GM18517 (cell line): Measurements from ENCODE around the gene ZNF684.
"Not testable (repeated sequence)": the region's sequence is repeated elsewhere in the genome, so short reads cannot be mapped to it uniquely, and the experiment has no call there.

Experiments used
- ATAC-seq: cut with Tn5 transposase; IDR thresholded peaks from one replicate; pipeline ENCODE4 v1.9.1; 2021; ENCODE audit warnings: mild to moderate bottlenecking, moderate library complexity; ENCODE audit not compliant: unreplicated experiment

ZNF684 gene

DNA sequence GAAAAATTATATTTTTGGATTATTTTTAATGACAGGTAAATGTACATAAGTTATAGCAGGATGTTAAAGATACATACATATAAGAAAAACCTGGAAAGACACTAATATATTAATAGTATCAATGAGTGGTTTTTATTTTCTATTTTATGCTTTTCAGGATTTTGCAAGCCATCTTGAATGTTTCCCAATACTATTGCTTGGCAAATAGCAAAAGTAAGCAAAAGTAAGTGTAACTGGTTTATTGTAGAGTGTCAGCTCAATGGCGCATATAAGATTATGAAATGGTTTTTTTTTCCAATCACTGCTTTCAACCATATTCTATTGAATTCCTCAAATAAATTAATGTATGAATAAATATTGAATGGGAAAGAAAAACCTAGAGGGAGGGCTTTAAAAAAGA, 36.4 kb downstream of the ZNF684 start:
- no peak for ATAC-seq

DNA sequence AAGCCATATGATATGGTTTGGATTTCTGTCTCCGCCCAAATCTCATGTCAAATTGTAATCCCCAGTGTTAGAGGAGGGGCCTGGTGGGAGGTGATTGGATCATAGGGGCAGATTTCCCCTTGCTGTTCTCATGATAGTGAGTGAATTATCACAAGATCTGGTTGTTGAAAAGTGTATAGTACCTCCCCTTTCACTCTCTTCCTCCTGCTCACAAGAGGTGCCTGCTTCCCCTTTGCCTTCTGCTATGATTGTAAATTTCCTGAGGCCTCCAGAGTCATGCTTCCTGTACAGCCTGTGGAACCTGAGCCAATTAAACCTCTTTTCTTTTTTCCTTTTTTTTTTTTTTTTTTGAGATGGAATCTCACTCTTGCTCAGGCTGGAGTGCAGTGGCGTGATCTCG, 43.4 kb downstream of the ZNF684 start:
- not testable (repeated sequence) for ATAC-seq

- ATAC-seq, result no peak
Measured at GRCh38 chr1:40575336-40575735, 43.9 kb downstream of the ZNF684 start.

GRCh38 chr1:40582116-40582515, 50.7 kb downstream of the ZNF684 start:
- ATAC-seq, result no peak

GRCh38 chr1:40583980-40584379, 52.5 kb downstream of the ZNF684 start:
- ATAC-seq, result no peak

DNA sequence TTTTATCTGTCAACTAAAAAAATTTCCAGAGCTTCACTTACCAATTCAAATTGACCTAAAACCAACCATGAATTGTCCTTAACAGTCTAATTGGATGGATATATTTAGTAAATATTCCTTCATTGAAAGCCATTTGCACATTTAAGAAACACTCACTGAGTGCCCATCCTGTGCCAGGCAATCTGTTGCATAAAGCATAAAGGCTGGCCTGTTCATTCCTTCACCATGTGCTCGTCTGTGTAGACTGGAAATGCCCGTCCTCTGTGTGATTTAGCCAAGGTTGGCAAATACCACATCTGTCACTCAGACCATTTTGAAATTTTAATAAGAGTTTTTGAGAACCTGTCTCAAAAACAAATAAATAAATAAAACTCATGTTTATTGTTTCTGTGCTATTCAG, 57.1 kb downstream of the ZNF684 start:
- no peak for ATAC-seq

GRCh38 chr1:40592107-40592803, 60.8 kb downstream of the ZNF684 start:
- no peak for ATAC-seq

- ATAC-seq, result no peak
Measured at GRCh38 chr1:40593449-40594186, 62.2 kb downstream of the ZNF684 start.

DNA sequence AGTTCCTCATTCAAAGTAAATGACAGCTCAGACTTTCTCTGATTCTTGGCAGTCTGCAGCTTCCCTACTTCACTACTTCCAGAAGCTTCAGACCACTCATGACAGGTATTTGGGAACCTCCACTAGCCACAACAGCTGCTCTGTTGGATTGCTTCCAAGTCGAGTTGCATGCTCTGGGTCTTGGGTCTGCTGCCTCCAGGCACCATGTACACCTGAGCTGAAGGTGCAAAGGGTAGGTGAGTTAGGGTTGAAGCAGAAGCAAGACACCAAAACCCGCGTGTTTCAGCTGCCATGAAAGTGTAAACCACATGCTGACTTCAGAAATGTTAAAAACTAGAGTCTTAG, 62.7 kb downstream of the ZNF684 start:
- no peak for ATAC-seq

- no peak for ATAC-seq
Measured at GRCh38 chr1:40595623-40596022, 64.2 kb downstream of the ZNF684 start.
